IMR-90 (cell line): ENCODE results near the gene OR4E2. TPM values are rescaled to one million over a fixed set of nuclear protein-coding genes. Genes with fewer than 3 reads are reported as not detected.

ENCODE experiments used
- ATAC-seq: fragments of 200-7000 bp; cut with Tn5 transposase; 2 replicates; pipeline ENCODE4 v1.9.1; 2020; ENCODE audit warnings: low read depth, mild to moderate bottlenecking, moderate library complexity
- Bru-seq: library from RNA; stranded (reverse); fragments of 400-500 nt; gene quantifications from one replicate; lab custom pipeline; 2021; lab: Mats Ljungman, UMichigan
- BruChase-seq, 2 experiments: library from RNA; stranded (reverse); fragments of 400-500 nt; gene quantifications; one replicate each; lab custom pipeline; 2021; lab: Mats Ljungman, UMichigan
- BruUV-seq: library from RNA; stranded (reverse); fragments of 400-500 nt; replicated peaks from 2 replicates; lab custom pipeline; 2021; lab: Mats Ljungman, UMichigan
- CTCF ChIA-PET: fragments of 300-600 bp; formaldehyde crosslinking; extraction: SDS; loops from one replicate; lab custom pipeline; 2021; ENCODE audit warnings: antibody characterized with exemption; lab: Yijun Ruan, JAX
- POLR2A ChIA-PET: fragments of 300-600 bp; sonication (Branson Sonifier 250); formaldehyde crosslinking; loops from one replicate; lab custom pipeline; 2022; ENCODE audit warnings: antibody characterized with exemption; ENCODE audit not compliant: unreplicated experiment; lab: Charles Lee
- DNase-seq: peaks from one replicate; pipeline ENCODE4 v3.0.0; 2013
- H2AFZ ChIP-seq: replicated peaks from 2 replicates; pipeline ENCODE3; 2013; ENCODE audit warnings: low read length, mild to moderate bottlenecking; ENCODE audit not compliant: poor library complexity
- H2AK5ac ChIP-seq: 2 replicates; pipeline ENCODE4 v1.6.1; 2013; ENCODE audit warnings: low read depth, low read length, inconsistent platforms
- H2AK9ac ChIP-seq: replicated peaks from 2 replicates; pipeline ENCODE3; 2013; ENCODE audit warnings: mild to moderate bottlenecking, low read depth, low read length, moderate library complexity; ENCODE audit not compliant: poor library complexity
- H2BK120ac ChIP-seq: 2 replicates; pipeline ENCODE4 v1.6.1; 2013; ENCODE audit warnings: low read depth, low read length, inconsistent platforms
- H2BK15ac ChIP-seq: 3 replicates; pipeline ENCODE4 v1.6.1; 2013; ENCODE audit warnings: low read depth, low read length, inconsistent platforms
- H2BK20ac ChIP-seq: 2 replicates; pipeline ENCODE4 v1.6.1; 2013; ENCODE audit warnings: low read depth, mild to moderate bottlenecking, inconsistent platforms, low read length, moderate library complexity
- H2BK5ac ChIP-seq: 2 replicates; pipeline ENCODE4 v1.6.1; 2013; ENCODE audit warnings: mild to moderate bottlenecking, low read depth, low read length, inconsistent platforms; ENCODE audit not compliant: poor library complexity, severe bottlenecking
- H3K14ac ChIP-seq: replicated peaks from 2 replicates; pipeline ENCODE4 v1.6.1; 2013; ENCODE audit warnings: low read depth, low read length, inconsistent platforms
- H3K18ac ChIP-seq: 2 replicates; pipeline ENCODE4 v1.6.1; 2013; ENCODE audit warnings: low read depth, low read length, control low read depth
- H3K23ac ChIP-seq: 2 replicates; pipeline ENCODE4 v1.6.1; 2013; ENCODE audit warnings: low read depth, low read length, inconsistent platforms
- H3K27ac ChIP-seq: 2 replicates; pipeline ENCODE4 v1.5.1; 2013; ENCODE audit warnings: mild to moderate bottlenecking, control low read depth, low read length; ENCODE audit not compliant: insufficient read depth
- H3K27me3 ChIP-seq: 2 replicates; pipeline ENCODE4 v1.6.1; 2013; ENCODE audit warnings: low read length; ENCODE audit not compliant: control insufficient read depth, insufficient read depth
- H3K36me3 ChIP-seq: 2 replicates; pipeline ENCODE4 v1.6.1; 2013; ENCODE audit warnings: low read length, mixed read lengths; ENCODE audit not compliant: control insufficient read depth, insufficient read depth
- H3K4ac ChIP-seq: 2 replicates; pipeline ENCODE4 v1.6.1; 2013; ENCODE audit warnings: low read depth, low read length, inconsistent platforms
- H3K4me1 ChIP-seq: 2 replicates; pipeline ENCODE4 v1.6.1; 2013; ENCODE audit warnings: low read length, mixed read lengths; ENCODE audit not compliant: control insufficient read depth, insufficient read depth
- H3K4me2 ChIP-seq: 2 replicates; pipeline ENCODE4 v1.6.1; 2013; ENCODE audit warnings: low read depth, mild to moderate bottlenecking, control low read depth, low read length, moderate library complexity
- H3K4me3 ChIP-seq: 2 replicates; pipeline ENCODE4 v1.5.1; 2013; ENCODE audit warnings: low read depth, mild to moderate bottlenecking, control low read depth, low read length, moderate library complexity; ENCODE audit not compliant: insufficient read depth
- H3K56ac ChIP-seq: 2 replicates; pipeline ENCODE4 v1.6.1; 2013; ENCODE audit warnings: low read length, inconsistent platforms; ENCODE audit not compliant: insufficient read depth; ENCODE audit errors: extremely low read depth
- H3K79me1 ChIP-seq, 2 experiments: 2 replicates each; pipeline ENCODE4 v1.6.1; 2013; ENCODE audit warnings: low read length in 2 of 2, inconsistent platforms in 1 of 2, low read depth in 1 of 2
- H3K9ac ChIP-seq: 2 replicates; pipeline ENCODE4 v1.6.1; 2013; ENCODE audit warnings: low read depth, low read length, control low read depth
- H3K9me1 ChIP-seq: 2 replicates; pipeline ENCODE4 v1.6.1; 2013; ENCODE audit warnings: low read length, inconsistent platforms; ENCODE audit not compliant: insufficient read depth
- H3K9me3 ChIP-seq: 2 replicates; pipeline ENCODE4 v1.6.1; 2013; ENCODE audit warnings: low read length; ENCODE audit not compliant: control insufficient read depth, insufficient read depth
- H4K20me1 ChIP-seq: 2 replicates; pipeline ENCODE4 v1.6.1; 2013; ENCODE audit warnings: low read length, inconsistent platforms; ENCODE audit not compliant: insufficient read depth
- H4K5ac ChIP-seq: 2 replicates; pipeline ENCODE4 v1.6.1; 2013; ENCODE audit warnings: mild to moderate bottlenecking, low read depth, low read length, control low read depth
- H4K8ac ChIP-seq, 2 experiments: 2 replicates each; pipeline ENCODE4 v1.6.1; 2013; ENCODE audit warnings: low read depth in 2 of 2, low read length in 2 of 2, control low read depth in 1 of 2, inconsistent platforms in 1 of 2
- H4K91ac ChIP-seq: 2 replicates; pipeline ENCODE4 v1.6.1; 2013; ENCODE audit warnings: low read depth, low read length, inconsistent platforms; ENCODE audit not compliant: insufficient read depth
- CHD1 ChIP-seq: IDR thresholded peaks from 2 replicates; pipeline ENCODE4 v1.6.1; 2012; ENCODE audit warnings: low read depth, low read length, improper control_type of control experiment
- FOS ChIP-seq: fragments of 150-350 bp; IDR thresholded peaks from 2 replicates; pipeline ENCODE4 v1.6.1; 2016; ENCODE audit warnings: low read depth, low read length
- MAFK ChIP-seq: IDR thresholded peaks from 2 replicates; pipeline ENCODE4 v1.6.1; 2012; ENCODE audit warnings: low read depth, low read length, improper control_type of control experiment
- MAZ ChIP-seq: IDR thresholded peaks from 2 replicates; pipeline ENCODE4 v1.6.1; 2012; ENCODE audit warnings: low read depth, mild to moderate bottlenecking, low read length, improper control_type of control experiment, moderate library complexity, borderline replicate concordance
- MXI1 ChIP-seq: IDR thresholded peaks from 2 replicates; pipeline ENCODE4 v1.6.1; 2012; ENCODE audit warnings: low read depth, mild to moderate bottlenecking, low read length, moderate library complexity, borderline replicate concordance
- NFE2L2 ChIP-seq: fragments of 150-350 bp; IDR thresholded peaks from 2 replicates; pipeline ENCODE4 v1.6.1; 2016; ENCODE audit warnings: low read depth, mild to moderate bottlenecking, low read length
- POLR2A ChIP-seq: IDR thresholded peaks from 2 replicates; pipeline ENCODE4 v1.6.1; 2012; ENCODE audit warnings: mild to moderate bottlenecking, low read depth, low read length
- RAD21 ChIP-seq: IDR thresholded peaks from 2 replicates; pipeline ENCODE4 v1.6.1; 2012; ENCODE audit warnings: low read length, improper control_type of control experiment
- RCOR1 ChIP-seq: IDR thresholded peaks from 2 replicates; pipeline ENCODE4 v1.6.1; 2012; ENCODE audit warnings: mild to moderate bottlenecking, low read length, improper control_type of control experiment; ENCODE audit not compliant: insufficient replicate concordance
- RFX5 ChIP-seq: IDR thresholded peaks from 2 replicates; pipeline ENCODE4 v1.8.0; 2012; ENCODE audit warnings: low read depth, mild to moderate bottlenecking, low read length, moderate library complexity
- SMC3 ChIP-seq: fragments of 150-350 bp; IDR thresholded peaks from 2 replicates; pipeline ENCODE4 v1.6.1; 2016; ENCODE audit warnings: low read depth, mild to moderate bottlenecking, antibody characterized with exemption, low read length, moderate library complexity
- WGBS, 2 experiments: methylation state at CpG; one replicate each; pipeline versions ENCODE4 v1.1.5 to v1.1.7; 2013; ENCODE audit warnings: missing lambda C conversion rate in 2 of 2; ENCODE audit not compliant: insufficient read length in 1 of 2; ENCODE audit errors: extremely low coverage in 2 of 2; 5-methylcytosine and 5-hydroxymethylcytosine counted together
- dilution Hi-C: fragments of 300-500 bp; cut with HindIII; formaldehyde crosslinking; loops from one replicate; pipeline ENCODE4 v1.14.3; 2018; ENCODE audit warnings: low sequenced_read_pairs; ENCODE audit not compliant: unreplicated experiment
- in situ Hi-C: fragments of 300-500 bp; cut with MboI; formaldehyde crosslinking; loops from 3 replicates; pipeline ENCODE4 v1.14.3; 2019; ENCODE audit warnings: low sequenced_read_pairs, inconsistent platforms, mixed read lengths
- intact Hi-C: fragments of 100-400 bp; cut with micrococcal nuclease; formaldehyde crosslinking; loops from 2 replicates; pipeline ENCODE4 v1.10.0; 2022
- long read RNA-seq: library from polyadenylated mRNA; unstranded; transcript quantifications from one replicate; pipeline ENCODE4 v2.0.0, GENCODE V29; 2021; ENCODE audit not compliant: unreplicated experiment
- polyA plus RNA-seq, 3 experiments: library from polyadenylated mRNA; depleted of rRNA; stranded (reverse); fragments of >200 nt; gene quantifications; 2 replicates each; pipeline ENCODE4 v1.2.3, GENCODE V29; 2012; ENCODE audit warnings: low replicate concordance in 1 of 3
- total RNA-seq: library from RNA; depleted of rRNA; stranded (reverse); fragments of >200 nt; gene quantifications from 2 replicates; pipeline ENCODE4 v1.2.3, GENCODE V29; 2012; rRNA removed
- TF ChIP-seq, protein P1 (sequence below): fragments of 150-350 bp; IDR thresholded peaks from 2 replicates; pipeline ENCODE4 v1.6.1; 2016; ENCODE audit warnings: low read depth, mild to moderate bottlenecking, low read length, moderate library complexity, borderline replicate concordance
- TF ChIP-seq, protein P2 (sequence below): fragments of 150-350 bp; IDR thresholded peaks from 2 replicates; pipeline ENCODE4 v1.6.1; 2017; ENCODE audit warnings: mild to moderate bottlenecking, antibody characterized with exemption, low read length, low read depth
- TF ChIP-seq, protein P3 (sequence below): conservative IDR thresholded peaks from 2 replicates; pipeline ENCODE4 v1.5.1; 2012; ENCODE audit warnings: mild to moderate bottlenecking, low read depth, low read length, improper control_type of control experiment

Gene OR4E2, protein sequence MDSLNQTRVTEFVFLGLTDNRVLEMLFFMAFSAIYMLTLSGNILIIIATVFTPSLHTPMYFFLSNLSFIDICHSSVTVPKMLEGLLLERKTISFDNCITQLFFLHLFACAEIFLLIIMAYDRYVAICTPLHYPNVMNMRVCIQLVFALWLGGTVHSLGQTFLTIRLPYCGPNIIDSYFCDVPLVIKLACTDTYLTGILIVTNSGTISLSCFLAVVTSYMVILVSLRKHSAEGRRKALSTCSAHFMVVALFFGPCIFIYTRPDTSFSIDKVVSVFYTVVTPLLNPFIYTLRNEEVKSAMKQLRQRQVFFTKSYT
- total RNA-seq (not detected in 2 replicates), polyA plus RNA-seq (2012; rRNA removed) (not detected in 2 replicates), Bru-seq, nascent RNA (not detected), BruChase-seq, experiment 1, labeled RNA remaining after a 6-hour chase (not detected), BruChase-seq, experiment 2, labeled RNA remaining after a 2-hour chase (not detected)
- not detected in 2 replicates for polyA plus RNA-seq (2012; cell fraction: cytosol; rRNA removed)
- not detected in 2 replicates for polyA plus RNA-seq (2012; cell fraction: nucleus; rRNA removed; ENCODE audit: low replicate concordance)
- long read RNA-seq: 0 reads

DNA sequence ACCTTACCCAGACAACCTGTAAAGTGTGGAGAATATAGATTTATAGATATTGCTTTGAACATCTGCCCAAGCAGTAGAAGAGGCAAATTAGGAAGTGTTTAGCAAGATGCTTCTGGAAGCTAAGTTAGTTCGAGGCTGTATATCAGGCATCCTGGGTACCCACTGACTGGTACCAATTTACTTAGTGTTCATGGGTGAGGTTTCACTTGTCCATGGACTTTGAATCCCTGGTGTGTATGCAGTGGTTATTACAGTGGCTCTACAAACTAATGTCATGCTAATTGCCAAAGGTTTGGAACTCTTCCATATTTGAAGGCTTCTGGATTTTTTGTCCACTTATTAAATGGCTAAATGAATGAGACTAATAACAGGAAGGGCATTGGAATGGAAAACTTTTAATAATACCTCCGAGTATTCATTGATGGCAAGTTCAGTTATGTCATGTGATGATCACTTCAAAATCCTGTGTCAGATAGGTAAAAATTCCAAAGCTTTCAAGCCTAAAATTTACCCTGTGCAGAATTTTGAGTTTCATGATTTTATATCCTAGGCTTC, at the start of gene OR4E2:
Gene OR4E2 (plus strand): TSS at position 505 of the 555 bp plus-strand sequence. CDS start 11,248 bp downstream, outside the sequence.
- no peak within 1 kb of the TSS for H2BK120ac ChIP-seq
- POLR2A ChIA-PET: no interaction called here
- TF ChIP-seq FOS: no peak
- TF ChIP-seq POLR2A: no peak
- TF ChIP-seq, protein P1, sequence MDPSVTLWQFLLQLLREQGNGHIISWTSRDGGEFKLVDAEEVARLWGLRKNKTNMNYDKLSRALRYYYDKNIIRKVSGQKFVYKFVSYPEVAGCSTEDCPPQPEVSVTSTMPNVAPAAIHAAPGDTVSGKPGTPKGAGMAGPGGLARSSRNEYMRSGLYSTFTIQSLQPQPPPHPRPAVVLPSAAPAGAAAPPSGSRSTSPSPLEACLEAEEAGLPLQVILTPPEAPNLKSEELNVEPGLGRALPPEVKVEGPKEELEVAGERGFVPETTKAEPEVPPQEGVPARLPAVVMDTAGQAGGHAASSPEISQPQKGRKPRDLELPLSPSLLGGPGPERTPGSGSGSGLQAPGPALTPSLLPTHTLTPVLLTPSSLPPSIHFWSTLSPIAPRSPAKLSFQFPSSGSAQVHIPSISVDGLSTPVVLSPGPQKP: no peak
- TF ChIP-seq RAD21: no peak
- TF ChIP-seq MAZ: no peak
- no peak for TF ChIP-seq MAFK
- no peak for TF ChIP-seq CHD1
- TF ChIP-seq NFE2L2: no peak
- TF ChIP-seq RCOR1: no peak
- no peak for TF ChIP-seq MXI1
- no peak for TF ChIP-seq SMC3
- TF ChIP-seq, protein P2, sequence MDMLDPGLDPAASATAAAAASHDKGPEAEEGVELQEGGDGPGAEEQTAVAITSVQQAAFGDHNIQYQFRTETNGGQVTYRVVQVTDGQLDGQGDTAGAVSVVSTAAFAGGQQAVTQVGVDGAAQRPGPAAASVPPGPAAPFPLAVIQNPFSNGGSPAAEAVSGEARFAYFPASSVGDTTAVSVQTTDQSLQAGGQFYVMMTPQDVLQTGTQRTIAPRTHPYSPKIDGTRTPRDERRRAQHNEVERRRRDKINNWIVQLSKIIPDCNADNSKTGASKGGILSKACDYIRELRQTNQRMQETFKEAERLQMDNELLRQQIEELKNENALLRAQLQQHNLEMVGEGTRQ: no peak
- TF ChIP-seq RFX5: no peak
- TF ChIP-seq, protein P3, sequence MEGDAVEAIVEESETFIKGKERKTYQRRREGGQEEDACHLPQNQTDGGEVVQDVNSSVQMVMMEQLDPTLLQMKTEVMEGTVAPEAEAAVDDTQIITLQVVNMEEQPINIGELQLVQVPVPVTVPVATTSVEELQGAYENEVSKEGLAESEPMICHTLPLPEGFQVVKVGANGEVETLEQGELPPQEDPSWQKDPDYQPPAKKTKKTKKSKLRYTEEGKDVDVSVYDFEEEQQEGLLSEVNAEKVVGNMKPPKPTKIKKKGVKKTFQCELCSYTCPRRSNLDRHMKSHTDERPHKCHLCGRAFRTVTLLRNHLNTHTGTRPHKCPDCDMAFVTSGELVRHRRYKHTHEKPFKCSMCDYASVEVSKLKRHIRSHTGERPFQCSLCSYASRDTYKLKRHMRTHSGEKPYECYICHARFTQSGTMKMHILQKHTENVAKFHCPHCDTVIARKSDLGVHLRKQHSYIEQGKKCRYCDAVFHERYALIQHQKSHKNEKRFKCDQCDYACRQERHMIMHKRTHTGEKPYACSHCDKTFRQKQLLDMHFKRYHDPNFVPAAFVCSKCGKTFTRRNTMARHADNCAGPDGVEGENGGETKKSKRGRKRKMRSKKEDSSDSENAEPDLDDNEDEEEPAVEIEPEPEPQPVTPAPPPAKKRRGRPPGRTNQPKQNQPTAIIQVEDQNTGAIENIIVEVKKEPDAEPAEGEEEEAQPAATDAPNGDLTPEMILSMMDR: no peak

More for the DNA sequence above, at the start of gene OR4E2:
- Histone ChIP-seq H3K27ac (no peak within 1 kb of the TSS), H3K36me3 (no peaks in the 10 kb centered on the region), H3K23ac (no peak within 1 kb of the TSS), H3K18ac (no peak within 1 kb of the TSS), H3K9me1 (no peaks in the 10 kb centered on the region), H3K4me2 (no peak within 1 kb of the TSS), H3K4me1 (no peaks in the 10 kb centered on the region), H3K4ac (no peak within 1 kb of the TSS), H4K8ac (no peak within 1 kb of the TSS), H2AK9ac (no peak within 1 kb of the TSS), H4K20me1 (no peaks in the 10 kb centered on the region), H3K9me3 (no peaks in the 10 kb centered on the region), H2BK5ac (no peak within 1 kb of the TSS), H3K27me3 (no peaks in the 10 kb centered on the region; the same call in 1 of the 2 replicates), H3K4me3 (no peak within 1 kb of the TSS), H2BK20ac (no peak within 1 kb of the TSS), H3K9ac (no peak within 1 kb of the TSS), H4K5ac (no peak within 1 kb of the TSS), H4K91ac (no peak within 1 kb of the TSS), H2AK5ac (no peak within 1 kb of the TSS), H3K79me1 (no peaks in the 10 kb centered on the region), H3K14ac (no peak within 1 kb of the TSS), H2AFZ (no peak within 1 kb of the TSS), H2BK15ac (no peak within 1 kb of the TSS), H3K56ac (no peak within 1 kb of the TSS)
- intact Hi-C loops: no loop called here
- no TSS peak for BruUV-seq
- DNase-seq (no peak), ATAC-seq (no peak)
- CTCF ChIA-PET: no interaction called here
- in situ Hi-C loops: no loop called here
- no CpG with 5 or more reads among the region's 2 CpGs for WGBS, 2 experiments
- dilution Hi-C loops: no loop called here
